Measurements from ENCODE around the gene WEE1. TPM values are rescaled to one million over a fixed set of nuclear protein-coding genes. Genes with fewer than 3 reads are reported as not detected.

WEE1 gene
- polyA plus RNA-seq, 2 of the 4 experiments (the other 2 are of a cell fraction), result 18.6 to 41.3 TPM

GRCh38 chr11:9624448-9624847 lies 51.0 kb downstream of the WEE1 start:
- H3K4me2 ChIP-seq, result no peak overlapping the region

GRCh38 chr11:9625162-9625561 lies 51.7 kb downstream of the WEE1 start:
- Histone ChIP-seq H3K27ac (no peak overlapping the region), H3K4me1 (no peaks in the 10 kb centered on the region), H3K9me3 (no peaks in the 10 kb centered on the region), H3K4me2 (no peak overlapping the region), H3K4me3 (no peak overlapping the region)
- CTCF ChIA-PET, result interaction anchor here (1.4 to 3.0 kb wide), 4 partner anchors 10 to 124 kb away, joined by 3 to 10 read pairs (median 4); no protein-coding TSS in a partner anchor
- FAIRE-seq, result no peak
- no peak for DNase-seq (ENCODE audit: low read depth in 1 of 2, low spot score in 1 of 2)
- TF ChIP-seq HOXB5 (CRISPR knock-in tag; IDR thresholded peaks at IDR 0.05), result no peak
- TF ChIP-seq KDM5A (IDR thresholded peaks at IDR 0.05), result no peak
- no peak for TF ChIP-seq NPAS2 (CRISPR knock-in tag; IDR thresholded peaks at IDR 0.05; ENCODE audit: borderline replicate concordance)
- TF ChIP-seq POLR2A (IDR thresholded peaks at IDR 0.05; ENCODE audit: low read length), result no peak
- TF ChIP-seq NR3C1 (IDR thresholded peaks at IDR 0.05), result no peak
- no peak for TF ChIP-seq CHD2 (IDR thresholded peaks at IDR 0.05; ENCODE audit: low read length, partially characterized antibody)
- TF ChIP-seq HOXA7 (CRISPR knock-in tag; IDR thresholded peaks at IDR 0.05), result no peak
- no peak for TF ChIP-seq RCOR1 (IDR thresholded peaks at IDR 0.05; ENCODE audit: low read depth, low read length)
- no peak for TF ChIP-seq FOSB (CRISPR knock-in tag; IDR thresholded peaks at IDR 0.05)
- no peak for TF ChIP-seq NFE2L2 (conservative IDR thresholded peaks at IDR 0.05; ENCODE audit: low read length)
- POLR2A ChIA-PET, result no interaction called here
- 74% methylated on average over 6 of the region's 6 CpGs for WGBS (ENCODE audit: missing lambda C conversion rate)
- ATAC-seq, result no peak

More at GRCh38 chr11:9624448-9624847, 51.0 kb downstream of the WEE1 start:
- Histone ChIP-seq H3K4me3 (no peak overlapping the region), H3K9me3 (no peaks in the 10 kb centered on the region), H3K4me1 (no peaks in the 10 kb centered on the region), H3K27ac (no peak overlapping the region)
- POLR2A ChIA-PET, result no interaction called here
- ATAC-seq (no peak), DNase-seq (ENCODE audit: low read depth in 1 of 2, low spot score in 1 of 2) (no peak), FAIRE-seq (no peak)
- TF ChIP-seq FOSL2 (IDR thresholded peaks at IDR 0.05) (no peak), FOSL2 (CRISPR knock-in tag; IDR thresholded peaks at IDR 0.05) (no peak), FOSB (CRISPR knock-in tag; IDR thresholded peaks at IDR 0.05) (no peak), CEBPB (IDR thresholded peaks at IDR 0.05) (no peak), ESRRA (IDR thresholded peaks at IDR 0.05; ENCODE audit: borderline replicate concordance, low read length) (no peak), ZNF302 (CRISPR knock-in tag; IDR thresholded peaks at IDR 0.05) (no peak), CBX8 (IDR thresholded peaks at IDR 0.05) (no peak)
- CTCF ChIA-PET, result interaction anchor here (1.4 to 3.0 kb wide), 5 partner anchors 10 to 124 kb away, joined by 3 to 10 read pairs (median 4); no protein-coding TSS in a partner anchor

GRCh38 chr11:9625728-9626127 lies 52.3 kb downstream of the WEE1 start:
- Histone ChIP-seq H3K4me3 (no peak overlapping the region), H3K27ac (no peak overlapping the region), H3K4me1 (no peaks in the 10 kb centered on the region), H3K9me3 (no peaks in the 10 kb centered on the region), H3K4me2 (no peak overlapping the region)
- POLR2A ChIA-PET, result no interaction called here
- DNase-seq (ENCODE audit: low read depth in 1 of 2, low spot score in 1 of 2) (no peak), FAIRE-seq (no peak), ATAC-seq (peak in 1 of 2 experiments; percentile 39; a peak in 2 of 6 replicates)
- 47% methylated on average over 3 of the region's 3 CpGs for WGBS (ENCODE audit: missing lambda C conversion rate)
- TF ChIP-seq RARB (CRISPR knock-in tag; IDR thresholded peaks at IDR 0.05) (no peak), EP300 (IDR thresholded peaks at IDR 0.05) (no peak), CEBPB (IDR thresholded peaks at IDR 0.05) (no peak), SREBF2 (IDR thresholded peaks at IDR 0.05) (no peak), RNF2 (IDR thresholded peaks at IDR 0.05; ENCODE audit: borderline replicate concordance, low read depth) (no peak), ELK1 (IDR thresholded peaks at IDR 0.05; ENCODE audit: low read depth, low read length) (no peak), POLR2AphosphoS2 (conservative IDR thresholded peaks at IDR 0.05; ENCODE audit: low read length) (no peak), GATA3 (IDR thresholded peaks at IDR 0.05; ENCODE audit: borderline replicate concordance) (no peak), E2F6 (IDR thresholded peaks at IDR 0.05; ENCODE audit: borderline replicate concordance, low read depth) (no peak), HOXB13 (CRISPR knock-in tag; IDR thresholded peaks at IDR 0.05; ENCODE audit: low read depth) (no peak), HEYL (CRISPR knock-in tag; IDR thresholded peaks at IDR 0.05) (no peak), ZNF302 (CRISPR knock-in tag; IDR thresholded peaks at IDR 0.05) (no peak), BHLHE40 (IDR thresholded peaks at IDR 0.05; ENCODE audit: low read depth, low read length) (no peak), ATOH8 (CRISPR knock-in tag; IDR thresholded peaks at IDR 0.05; ENCODE audit: low read depth) (no peak)
- TF ChIP-seq, protein P1, sequence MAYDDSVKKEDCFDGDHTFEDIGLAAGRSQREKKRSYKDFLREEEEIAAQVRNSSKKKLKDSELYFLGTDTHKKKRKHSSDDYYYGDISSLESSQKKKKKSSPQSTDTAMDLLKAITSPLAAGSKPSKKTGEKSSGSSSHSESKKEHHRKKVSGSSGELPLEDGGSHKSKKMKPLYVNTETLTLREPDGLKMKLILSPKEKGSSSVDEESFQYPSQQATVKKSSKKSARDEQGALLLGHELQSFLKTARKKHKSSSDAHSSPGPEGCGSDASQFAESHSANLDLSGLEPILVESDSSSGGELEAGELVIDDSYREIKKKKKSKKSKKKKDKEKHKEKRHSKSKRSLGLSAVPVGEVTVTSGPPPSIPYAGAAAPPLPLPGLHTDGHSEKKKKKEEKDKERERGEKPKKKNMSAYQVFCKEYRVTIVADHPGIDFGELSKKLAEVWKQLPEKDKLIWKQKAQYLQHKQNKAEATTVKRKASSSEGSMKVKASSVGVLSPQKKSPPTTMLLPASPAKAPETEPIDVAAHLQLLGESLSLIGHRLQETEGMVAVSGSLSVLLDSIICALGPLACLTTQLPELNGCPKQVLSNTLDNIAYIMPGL (CRISPR knock-in tag; IDR thresholded peaks at IDR 0.05; ENCODE audit: borderline replicate concordance), result no peak
- TF ChIP-seq, protein P2, sequence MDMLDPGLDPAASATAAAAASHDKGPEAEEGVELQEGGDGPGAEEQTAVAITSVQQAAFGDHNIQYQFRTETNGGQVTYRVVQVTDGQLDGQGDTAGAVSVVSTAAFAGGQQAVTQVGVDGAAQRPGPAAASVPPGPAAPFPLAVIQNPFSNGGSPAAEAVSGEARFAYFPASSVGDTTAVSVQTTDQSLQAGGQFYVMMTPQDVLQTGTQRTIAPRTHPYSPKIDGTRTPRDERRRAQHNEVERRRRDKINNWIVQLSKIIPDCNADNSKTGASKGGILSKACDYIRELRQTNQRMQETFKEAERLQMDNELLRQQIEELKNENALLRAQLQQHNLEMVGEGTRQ (IDR thresholded peaks at IDR 0.05), result no peak
- CTCF ChIA-PET, result interaction anchor here (1.4 to 3.0 kb wide), 2 partner anchors 13 to 123 kb away, joined by 3 to 10 read pairs; no protein-coding TSS in a partner anchor
